ENCODE results near the gene USP2. TPM values are rescaled to one million over a fixed set of nuclear protein-coding genes. Genes with fewer than 3 reads are reported as not detected.
"Not testable (repeated sequence)": the region's sequence is repeated elsewhere in the genome, so short reads cannot be mapped to it uniquely, and the experiment has no call there.

USP2 gene
- total RNA-seq, 1 donor from 2014 or later, result 0.24 TPM

GRCh38 chr11:119412072-119412471 is 30.6 kb upstream of the USP2 start:
- no peaks in the 10 kb centered on the region for H3K36me3 Mint-ChIP-seq (ENCODE audit: low read depth)
- DNase-seq (no peak), ATAC-seq (ENCODE audit: low read depth) (no peak)
- peaks cover 8% of the 10 kb centered on the region for H3K9me3 Mint-ChIP-seq
- TF ChIP-seq CTCF (IDR thresholded peaks at IDR 0.05), result no peak
- POLR2A ChIA-PET, result no interaction called here
- peaks cover 10% of the 10 kb centered on the region for H3K27me3 Mint-ChIP-seq
- H3K27ac Mint-ChIP-seq, result no peak overlapping the region
- intact Hi-C loops (cut with micrococcal nuclease), result no loop called here
- no peaks in the 10 kb centered on the region for H3K4me1 Mint-ChIP-seq
- CTCF ChIA-PET, result no interaction called here
- no peak overlapping the region for H3K4me3 Mint-ChIP-seq

GRCh38 chr11:119410501-119410900 is 29.0 kb upstream of the USP2 start:
- no peak for DNase-seq
- Mint-ChIP-seq H3K9me3 (peaks cover 8% of the 10 kb centered on the region), H3K4me1 (peaks cover 3% of the 10 kb centered on the region), H3K4me3 (no peak overlapping the region), H3K36me3 (ENCODE audit: low read depth) (no peaks in the 10 kb centered on the region), H3K27ac (no peak overlapping the region), H3K27me3 (peaks cover 5% of the 10 kb centered on the region)
- no peak for TF ChIP-seq CTCF (IDR thresholded peaks at IDR 0.05)
- intact Hi-C loops (cut with micrococcal nuclease), result no loop called here
- ATAC-seq (ENCODE audit: low read depth), result no peak
- CTCF ChIA-PET, result no interaction called here
- POLR2A ChIA-PET, result no interaction called here

- ATAC-seq (ENCODE audit: low read depth), result no peak
- peaks cover 5% of the 10 kb centered on the region for H3K27me3 Mint-ChIP-seq
- POLR2A ChIA-PET, result no interaction called here
- intact Hi-C loops (cut with micrococcal nuclease), result no loop called here
- TF ChIP-seq CTCF (IDR thresholded peaks at IDR 0.05), result no peak
- no peaks in the 10 kb centered on the region for H3K36me3 Mint-ChIP-seq (ENCODE audit: low read depth)
- no peak overlapping the region for H3K27ac Mint-ChIP-seq
- peaks cover 8% of the 10 kb centered on the region for H3K9me3 Mint-ChIP-seq
- DNase-seq, result no peak
- H3K4me1 Mint-ChIP-seq, result peaks cover 3% of the 10 kb centered on the region
- no peak overlapping the region for H3K4me3 Mint-ChIP-seq
- CTCF ChIA-PET, result no interaction called here
These were observed 28.2 kb upstream of the USP2 start for GRCh38 chr11:119409731-119410130.

- TF ChIP-seq CTCF (IDR thresholded peaks at IDR 0.05), result no peak
- H3K9me3 Mint-ChIP-seq, result peaks cover 3% of the 10 kb centered on the region
- no peak overlapping the region for H3K4me3 Mint-ChIP-seq
- POLR2A ChIA-PET, result no interaction called here
- no peak for DNase-seq
- H3K36me3 Mint-ChIP-seq (ENCODE audit: low read depth), result peaks cover under 1% of the 10 kb centered on the region
- no peak overlapping the region for H3K27ac Mint-ChIP-seq
- no peak for ATAC-seq (ENCODE audit: low read depth)
- intact Hi-C loops (cut with micrococcal nuclease), result no loop called here
- CTCF ChIA-PET, result no interaction called here
- H3K4me1 Mint-ChIP-seq, result peaks cover 3% of the 10 kb centered on the region
- H3K27me3 Mint-ChIP-seq, result peaks cover 8% of the 10 kb centered on the region
These were observed 24.5 kb upstream of the USP2 start for GRCh38 chr11:119406005-119406404.

GRCh38 chr11:119405448-119405847 is 24.0 kb upstream of the USP2 start:
- H3K27ac Mint-ChIP-seq; intact Hi-C loops (cut with micrococcal nuclease); POLR2A ChIA-PET; DNase-seq; H3K9me3 Mint-ChIP-seq; H3K36me3 Mint-ChIP-seq (ENCODE audit: low read depth); H3K4me3 Mint-ChIP-seq; ATAC-seq (ENCODE audit: low read depth); H3K4me1 Mint-ChIP-seq; CTCF ChIA-PET: not testable (repeated sequence)
- peaks cover 10% of the 10 kb centered on the region for H3K27me3 Mint-ChIP-seq

- TF ChIP-seq CTCF (IDR thresholded peaks at IDR 0.05), result no peak
- ATAC-seq (ENCODE audit: low read depth) (no peak), DNase-seq (no peak)
- Mint-ChIP-seq H3K9me3 (peaks cover 11% of the 10 kb centered on the region), H3K36me3 (ENCODE audit: low read depth) (peaks cover 3% of the 10 kb centered on the region), H3K4me3 (no peak overlapping the region), H3K4me1 (peaks cover 3% of the 10 kb centered on the region), H3K27me3 (peaks cover 13% of the 10 kb centered on the region), H3K27ac (no peak overlapping the region)
- intact Hi-C loops (cut with micrococcal nuclease), result no loop called here
- CTCF ChIA-PET, result no interaction called here
- POLR2A ChIA-PET, result no interaction called here
These were observed 23.4 kb upstream of the USP2 start for GRCh38 chr11:119404872-119405271.

Data from activated B cell treated with CpG ODN at 0.5 μM for 24 hours (primary cell).